ENCODE measurements around the gene NKX2-1. TPM values are rescaled to one million over a fixed set of nuclear protein-coding genes. Genes with fewer than 3 reads are reported as not detected.
"Not testable (repeated sequence)": the region's sequence is repeated elsewhere in the genome, so short reads cannot be mapped to it uniquely, and the experiment has no call there.

Gene NKX2-1
- total and polyA plus RNA-seq, 8 donors: 13.4 TPM; not detected in 7

DNA sequence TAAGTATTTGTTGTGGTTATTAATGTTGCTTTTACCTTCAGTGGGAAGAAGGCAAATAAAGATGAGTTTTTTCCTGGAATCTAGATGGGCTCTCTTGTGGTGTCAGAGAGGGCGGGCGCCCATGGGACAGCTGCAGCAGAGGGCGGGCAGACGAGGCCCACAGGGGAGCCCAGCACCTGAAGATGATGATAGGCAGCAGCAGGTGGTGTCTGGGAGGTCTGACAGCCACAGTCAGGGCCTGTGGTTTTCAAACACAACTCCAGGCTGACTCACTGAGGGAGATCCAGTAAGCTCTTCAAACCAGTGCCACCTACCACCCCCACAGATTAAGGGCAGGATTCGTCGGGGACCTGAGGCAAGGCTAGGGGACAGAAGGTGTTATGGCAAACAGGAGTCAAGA, 42.8 kb downstream of the NKX2-1 start:
- 54 to 69% (median 60%) methylated on average over 6 of the region's 6 CpGs for WGBS, 5 donors
- no peak for TF ChIP-seq POLR2A (IDR thresholded peaks at IDR 0.05)
- TF ChIP-seq POLR2AphosphoS5 (IDR thresholded peaks at IDR 0.05): no peak
- no peak for TF ChIP-seq EP300 (IDR thresholded peaks at IDR 0.05)
- TF ChIP-seq CTCF (IDR thresholded peaks at IDR 0.05): no peak
- no peaks in the 10 kb centered on the region for H3K36me3 ChIP-seq
- intact Hi-C loops (cut with DNase I; ENCODE audit: low total_unique reads): no loop called here
- no peaks in the 10 kb centered on the region for H3K9me3 ChIP-seq
- no peaks in the 10 kb centered on the region for H3K4me1 ChIP-seq
- H3K27ac ChIP-seq: no peak overlapping the region
- peaks cover 0 to 9% (median 0%) of the 10 kb centered on the region in 3 donors for H3K27me3 ChIP-seq
- no peak for DNase-seq
- H3K4me3 ChIP-seq: no peak overlapping the region

DNA sequence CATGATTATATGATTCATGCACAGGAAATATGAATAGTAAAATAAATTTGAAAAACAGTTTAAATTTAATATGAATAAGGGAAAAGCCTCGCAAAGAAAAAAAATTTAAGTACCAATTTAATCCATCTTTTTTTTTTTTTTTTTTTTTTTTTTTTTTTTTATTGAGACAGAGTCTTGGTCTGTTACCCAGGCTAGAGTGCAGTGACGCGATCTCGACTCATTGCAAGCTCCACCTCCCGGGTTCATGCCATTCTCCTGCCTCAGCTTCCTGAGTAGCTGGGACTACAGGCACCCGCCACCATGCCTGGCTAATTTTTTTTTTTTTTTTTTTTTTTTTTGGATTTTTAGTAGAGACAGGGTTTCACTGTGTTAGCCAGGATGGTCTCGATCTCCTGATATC, 44.0 kb downstream of the NKX2-1 start:
- DNase-seq; H3K4me3 ChIP-seq; intact Hi-C loops (cut with DNase I; ENCODE audit: low total_unique reads); H3K36me3 ChIP-seq; H3K27ac ChIP-seq; H3K4me1 ChIP-seq; H3K27me3 ChIP-seq; H3K9me3 ChIP-seq: not testable (repeated sequence)
- WGBS, 5 donors: 87 to 96% (median 91%) methylated on average over 7 of the region's 7 CpGs

DNA sequence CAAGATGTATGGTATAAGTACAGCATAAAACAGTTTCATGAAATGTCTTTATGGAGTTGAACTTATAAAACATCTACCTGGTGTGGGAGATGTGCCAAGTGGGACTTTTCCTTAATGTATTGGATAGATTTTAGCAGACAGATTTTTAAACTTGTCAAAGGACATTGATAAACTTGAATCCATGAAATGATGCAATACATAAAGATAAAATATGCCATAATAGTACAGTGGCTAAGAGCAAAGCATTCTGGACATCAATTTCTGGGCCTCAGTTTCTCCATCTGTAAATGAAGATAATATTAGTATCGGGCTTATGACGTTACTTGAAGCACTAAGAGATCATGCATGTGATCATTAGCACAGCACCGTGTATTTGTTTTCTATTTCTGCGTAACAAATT, 45.4 kb downstream of the NKX2-1 start:
- 67 to 81% (median 68%) methylated on average over 4 of the region's 4 CpGs for WGBS, 5 donors
- peaks cover 0 to 4% (median 0%) of the 10 kb centered on the region in 3 donors for H3K27me3 ChIP-seq
- no peak overlapping the region for H3K4me3 ChIP-seq
- DNase-seq: no peak
- H3K4me1 ChIP-seq: no peaks in the 10 kb centered on the region
- H3K36me3 ChIP-seq: no peaks in the 10 kb centered on the region
- intact Hi-C loops (cut with DNase I; ENCODE audit: low total_unique reads): no loop called here
- TF ChIP-seq POLR2A (IDR thresholded peaks at IDR 0.05) (no peak), POLR2AphosphoS5 (IDR thresholded peaks at IDR 0.05) (no peak), EP300 (IDR thresholded peaks at IDR 0.05) (no peak), CTCF (IDR thresholded peaks at IDR 0.05) (no peak)
- no peaks in the 10 kb centered on the region for H3K9me3 ChIP-seq
- H3K27ac ChIP-seq: no peak overlapping the region

- no peak overlapping the region for H3K27ac ChIP-seq
- TF ChIP-seq CTCF (IDR thresholded peaks at IDR 0.05): no peak
- TF ChIP-seq POLR2A (IDR thresholded peaks at IDR 0.05): no peak
- TF ChIP-seq EP300 (IDR thresholded peaks at IDR 0.05): no peak
- TF ChIP-seq POLR2AphosphoS5 (IDR thresholded peaks at IDR 0.05): no peak
- no peaks in the 10 kb centered on the region for H3K36me3 ChIP-seq
- H3K4me3 ChIP-seq: no peak overlapping the region
- 72 to 83% (median 74%) methylated on average over 3 of the region's 3 CpGs for WGBS, 5 donors
- no peak for DNase-seq
- peaks cover 0 to 4% (median 0%) of the 10 kb centered on the region in 3 donors for H3K27me3 ChIP-seq
- intact Hi-C loops (cut with DNase I; ENCODE audit: low total_unique reads): no loop called here
- H3K4me1 ChIP-seq: no peaks in the 10 kb centered on the region
- no peaks in the 10 kb centered on the region for H3K9me3 ChIP-seq
Observed at GRCh38 chr14:36471431-36471830, 48.6 kb downstream of the NKX2-1 start.

- intact Hi-C loops (cut with DNase I; ENCODE audit: low total_unique reads): no loop called here
- Histone ChIP-seq H3K27ac (no peak overlapping the region), H3K4me3 (no peak overlapping the region), H3K4me1 (no peaks in the 10 kb centered on the region), H3K27me3 (peaks cover 0 to 4% (median 0%) of the 10 kb centered on the region in 3 donors), H3K9me3 (no peaks in the 10 kb centered on the region), H3K36me3 (no peaks in the 10 kb centered on the region)
- no peak for DNase-seq
- WGBS, 5 donors: 22 to 40% (median 35%) methylated on average over 1 of the region's 1 CpG
- TF ChIP-seq POLR2A (IDR thresholded peaks at IDR 0.05): no peak
- TF ChIP-seq CTCF (IDR thresholded peaks at IDR 0.05): no peak
- no peak for TF ChIP-seq EP300 (IDR thresholded peaks at IDR 0.05)
- TF ChIP-seq POLR2AphosphoS5 (IDR thresholded peaks at IDR 0.05): no peak
Observed at GRCh38 chr14:36467332-36467731, 52.7 kb downstream of the NKX2-1 start.

Other genes starting within 250 kb of the NKX2-1 start
- gene MBIP, start 199.6 kb downstream of the NKX2-1 start, total RNA-seq: 10 to 100 TPM; 13.0 to 42.0 (median 29.5) TPM
- gene MBIP, start 199.6 kb downstream of the NKX2-1 start, polyA plus RNA-seq: 10 to 100 TPM; 50.5 to 57.4 (median 51.1) TPM
- gene NKX2-8, start 62.4 kb upstream of the NKX2-1 start, total RNA-seq: not detected
- 1 to 10 TPM in 1 of 3 donors, not detected in 2; 1.4 TPM for gene NKX2-8, start 62.4 kb upstream of the NKX2-1 start, polyA plus RNA-seq
- under 1 TPM in 1 of 5 donors, not detected in 4; 0.37 TPM for gene PAX9, start 141.6 kb upstream of the NKX2-1 start, total RNA-seq
- gene PAX9, start 141.6 kb upstream of the NKX2-1 start, polyA plus RNA-seq: 10 to 100 TPM in 1 of 3 donors, not detected in 2; 17.0 TPM

Measured in stomach (tissue), 9 donors.